HL-60 (cell line): ENCODE results near the gene TOMM22.

Experiments
- DNase-seq, 2 experiments: peaks; one replicate each; pipeline ENCODE4 v3.0.0-alpha.2; 2010 to 2020; ENCODE audit warnings: low read depth in 1 of 2, low spot score in 1 of 2
- H3K27ac ChIP-seq: fragments of 250-450 bp; sonication (Bioruptor Pico); replicated peaks from 2 replicates; pipeline ENCODE4 v1.5.1; 2020; ENCODE audit warnings: mild to moderate bottlenecking, moderate library complexity
- H3K27me3 ChIP-seq: fragments of 250-450 bp; sonication (Bioruptor Pico); 2 replicates; pipeline ENCODE4 v1.5.1; 2021; ENCODE audit warnings: mild to moderate bottlenecking, moderate library complexity; ENCODE audit not compliant: insufficient read depth, poor library complexity, severe bottlenecking
- H3K4me3 ChIP-seq: replicated peaks from 2 replicates; pipeline ENCODE4 v1.5.1; 2011; ENCODE audit warnings: mild to moderate bottlenecking, control low read depth, low read length; ENCODE audit not compliant: insufficient read depth
- GABPA ChIP-seq: IDR thresholded peaks from 2 replicates; pipeline ENCODE4 v1.6.1; 2012; ENCODE audit warnings: low read depth
- POLR2AphosphoS5 ChIP-seq: IDR thresholded peaks from 2 replicates; pipeline ENCODE4 v1.6.1; 2012; ENCODE audit warnings: low read depth
- SPI1 ChIP-seq: IDR thresholded peaks from 2 replicates; pipeline ENCODE4 v1.6.1; 2012; ENCODE audit warnings: low read depth, mild to moderate bottlenecking, borderline replicate concordance
- TF ChIP-seq, protein P1 (sequence below): IDR thresholded peaks from 2 replicates; pipeline ENCODE4 v1.6.1; 2012; ENCODE audit warnings: low read depth; ENCODE audit not compliant: insufficient replicate concordance
- TF ChIP-seq, protein P2 (sequence below): IDR thresholded peaks from one replicate; pipeline ENCODE4 v1.5.1; 2011; ENCODE audit warnings: low read length, control low read depth, inconsistent platforms; ENCODE audit not compliant: insufficient read depth

TOMM22 gene

DNA sequence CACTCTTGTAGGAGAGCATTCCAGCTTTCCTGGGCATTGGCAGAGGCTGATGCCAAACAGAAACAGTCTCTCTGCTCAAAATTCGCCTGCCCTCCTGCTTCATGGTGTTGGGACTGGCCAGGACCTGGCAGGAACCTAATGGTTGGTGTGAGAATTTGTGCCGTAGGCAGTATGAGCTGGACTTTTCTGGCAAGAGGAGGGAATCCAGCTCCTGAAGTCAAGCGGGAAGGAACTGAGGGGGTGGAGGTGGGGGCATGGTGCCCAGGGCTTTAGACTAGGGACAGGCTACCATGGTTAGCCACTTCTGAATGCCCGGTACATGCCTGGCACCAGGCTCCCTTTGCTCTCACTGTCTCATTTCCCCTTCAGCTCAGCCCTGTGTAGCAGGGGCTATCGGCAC lies 6.9 kb upstream of the TOMM22 start:
- H3K4me3 ChIP-seq: no peak overlapping the region
- TF ChIP-seq POLR2AphosphoS5 (no peak), SPI1 (no peak), GABPA (no peak)
- TF ChIP-seq, protein P1, sequence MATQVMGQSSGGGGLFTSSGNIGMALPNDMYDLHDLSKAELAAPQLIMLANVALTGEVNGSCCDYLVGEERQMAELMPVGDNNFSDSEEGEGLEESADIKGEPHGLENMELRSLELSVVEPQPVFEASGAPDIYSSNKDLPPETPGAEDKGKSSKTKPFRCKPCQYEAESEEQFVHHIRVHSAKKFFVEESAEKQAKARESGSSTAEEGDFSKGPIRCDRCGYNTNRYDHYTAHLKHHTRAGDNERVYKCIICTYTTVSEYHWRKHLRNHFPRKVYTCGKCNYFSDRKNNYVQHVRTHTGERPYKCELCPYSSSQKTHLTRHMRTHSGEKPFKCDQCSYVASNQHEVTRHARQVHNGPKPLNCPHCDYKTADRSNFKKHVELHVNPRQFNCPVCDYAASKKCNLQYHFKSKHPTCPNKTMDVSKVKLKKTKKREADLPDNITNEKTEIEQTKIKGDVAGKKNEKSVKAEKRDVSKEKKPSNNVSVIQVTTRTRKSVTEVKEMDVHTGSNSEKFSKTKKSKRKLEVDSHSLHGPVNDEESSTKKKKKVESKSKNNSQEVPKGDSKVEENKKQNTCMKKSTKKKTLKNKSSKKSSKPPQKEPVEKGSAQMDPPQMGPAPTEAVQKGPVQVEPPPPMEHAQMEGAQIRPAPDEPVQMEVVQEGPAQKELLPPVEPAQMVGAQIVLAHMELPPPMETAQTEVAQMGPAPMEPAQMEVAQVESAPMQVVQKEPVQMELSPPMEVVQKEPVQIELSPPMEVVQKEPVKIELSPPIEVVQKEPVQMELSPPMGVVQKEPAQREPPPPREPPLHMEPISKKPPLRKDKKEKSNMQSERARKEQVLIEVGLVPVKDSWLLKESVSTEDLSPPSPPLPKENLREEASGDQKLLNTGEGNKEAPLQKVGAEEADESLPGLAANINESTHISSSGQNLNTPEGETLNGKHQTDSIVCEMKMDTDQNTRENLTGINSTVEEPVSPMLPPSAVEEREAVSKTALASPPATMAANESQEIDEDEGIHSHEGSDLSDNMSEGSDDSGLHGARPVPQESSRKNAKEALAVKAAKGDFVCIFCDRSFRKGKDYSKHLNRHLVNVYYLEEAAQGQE: no peak
- TF ChIP-seq, protein P2, sequence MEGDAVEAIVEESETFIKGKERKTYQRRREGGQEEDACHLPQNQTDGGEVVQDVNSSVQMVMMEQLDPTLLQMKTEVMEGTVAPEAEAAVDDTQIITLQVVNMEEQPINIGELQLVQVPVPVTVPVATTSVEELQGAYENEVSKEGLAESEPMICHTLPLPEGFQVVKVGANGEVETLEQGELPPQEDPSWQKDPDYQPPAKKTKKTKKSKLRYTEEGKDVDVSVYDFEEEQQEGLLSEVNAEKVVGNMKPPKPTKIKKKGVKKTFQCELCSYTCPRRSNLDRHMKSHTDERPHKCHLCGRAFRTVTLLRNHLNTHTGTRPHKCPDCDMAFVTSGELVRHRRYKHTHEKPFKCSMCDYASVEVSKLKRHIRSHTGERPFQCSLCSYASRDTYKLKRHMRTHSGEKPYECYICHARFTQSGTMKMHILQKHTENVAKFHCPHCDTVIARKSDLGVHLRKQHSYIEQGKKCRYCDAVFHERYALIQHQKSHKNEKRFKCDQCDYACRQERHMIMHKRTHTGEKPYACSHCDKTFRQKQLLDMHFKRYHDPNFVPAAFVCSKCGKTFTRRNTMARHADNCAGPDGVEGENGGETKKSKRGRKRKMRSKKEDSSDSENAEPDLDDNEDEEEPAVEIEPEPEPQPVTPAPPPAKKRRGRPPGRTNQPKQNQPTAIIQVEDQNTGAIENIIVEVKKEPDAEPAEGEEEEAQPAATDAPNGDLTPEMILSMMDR: no peak
- DNase-seq: no peak

DNA sequence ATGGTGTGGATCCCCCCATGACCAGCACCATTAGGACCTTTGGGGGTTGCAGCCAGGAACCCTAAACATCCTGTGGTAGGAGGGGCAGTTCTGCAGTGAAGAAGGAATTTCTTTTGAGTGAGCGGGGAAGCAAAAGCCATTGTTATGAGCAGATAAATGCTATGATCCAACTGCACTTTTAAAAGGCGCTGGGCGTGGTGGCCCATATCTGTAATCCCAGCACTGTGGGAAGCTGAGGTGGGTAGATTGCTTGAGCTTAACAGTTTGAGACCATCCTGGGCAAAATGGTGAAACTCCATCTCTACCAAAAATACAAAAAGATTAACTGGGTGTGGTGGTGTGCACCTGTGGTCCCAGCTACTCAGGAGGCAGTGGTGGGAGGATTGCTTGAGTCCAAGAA lies 5.9 kb upstream of the TOMM22 start:
- Histone ChIP-seq H3K4me3 (no peak overlapping the region), H3K27me3 (no peaks in the 10 kb centered on the region), H3K27ac (no peak overlapping the region)
- DNase-seq: no peak
- TF ChIP-seq, protein P2: no peak
- no peak for TF ChIP-seq POLR2AphosphoS5
- TF ChIP-seq, protein P1: no peak
- no peak for TF ChIP-seq SPI1
- no peak for TF ChIP-seq GABPA

More for the DNA sequence above, 6.9 kb upstream of the TOMM22 start:
- H3K27ac ChIP-seq: no peak overlapping the region
- H3K27me3 ChIP-seq: no peaks in the 10 kb centered on the region

DNA sequence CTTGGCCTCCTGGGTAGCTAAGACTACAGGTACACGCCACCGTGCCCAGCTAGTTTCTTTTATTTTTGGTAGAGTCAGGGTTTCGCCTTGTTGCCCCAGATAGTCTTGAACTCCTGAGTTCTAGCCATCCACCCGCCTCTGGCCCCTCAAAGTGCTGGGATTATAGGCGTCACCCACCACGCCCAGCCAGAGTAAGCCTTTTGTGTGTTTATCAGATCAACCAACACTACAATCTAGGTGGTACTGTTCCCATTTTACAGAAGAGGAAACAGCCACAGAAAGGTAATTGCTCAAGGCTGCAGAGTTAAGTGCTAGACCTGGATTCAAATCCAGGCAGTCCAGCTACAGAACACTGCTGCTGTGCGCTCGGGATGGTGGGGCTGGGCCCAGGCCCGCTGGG lies 3.1 kb downstream of the TOMM22 start:
- no peak for DNase-seq
- H3K27ac ChIP-seq: no peak overlapping the region
- TF ChIP-seq SPI1 (no peak), GABPA (no peak), POLR2AphosphoS5 (no peak)
- TF ChIP-seq, protein P1: no peak
- TF ChIP-seq, protein P2: no peak
- no peaks in the 10 kb centered on the region for H3K27me3 ChIP-seq
- no peak overlapping the region for H3K4me3 ChIP-seq
